DMS53 (cell line): Measurements from ENCODE around the gene SPC24.
"Not testable (repeated sequence)": the region's sequence is repeated elsewhere in the genome, so short reads cannot be mapped to it uniquely, and the experiment has no call there.

Source experiments
- DNase-seq: peaks from one replicate; lab custom pipeline; 2025; lab: John Stamatoyannopoulos, UW

Gene SPC24

GRCh38 chr19:11164879-11165406 is 9.4 kb upstream of the SPC24 start:
- no peak for DNase-seq

GRCh38 chr19:11164296-11164695 is 8.7 kb upstream of the SPC24 start:
- no peak for DNase-seq

- DNase-seq = not testable (repeated sequence)
Observed at GRCh38 chr19:11160440-11160768, 4.8 kb upstream of the SPC24 start.

- no peak for DNase-seq
Observed at GRCh38 chr19:11159598-11160439, 4.2 kb upstream of the SPC24 start.

- no peak for DNase-seq
Observed at GRCh38 chr19:11154683-11155047, 917 bp downstream of the SPC24 start.

GRCh38 chr19:11152318-11153062 is 3.1 kb downstream of the SPC24 start:
- DNase-seq = no peak

- DNase-seq = no peak
Observed at GRCh38 chr19:11151181-11151580, 4.4 kb downstream of the SPC24 start.

GRCh38 chr19:11148001-11148400 is 7.6 kb downstream of the SPC24 start:
- DNase-seq = no peak

GRCh38 chr19:11145536-11145924 is 10.1 kb downstream of the SPC24 start:
- DNase-seq = no peak

- DNase-seq = peak; percentile 92
Observed at GRCh38 chr19:11142528-11143171, 12.9 kb downstream of the SPC24 start.

GRCh38 chr19:11141937-11142527 is 13.6 kb downstream of the SPC24 start:
- DNase-seq = peak; percentile 50

- DNase-seq = no peak
Observed at GRCh38 chr19:11140896-11141295, 14.7 kb downstream of the SPC24 start.

GRCh38 chr19:11140023-11140538 is 15.5 kb downstream of the SPC24 start:
- peak; percentile 27 for DNase-seq

GRCh38 chr19:11138601-11139300 is 16.8 kb downstream of the SPC24 start:
- peak; percentile 87 for DNase-seq

- DNase-seq = peak; percentile 83
Observed at GRCh38 chr19:11137542-11138384, 17.8 kb downstream of the SPC24 start.

- DNase-seq = no peak
Observed at GRCh38 chr19:11136400-11137101, 19.0 kb downstream of the SPC24 start.

- DNase-seq = peak; percentile 68
Observed at GRCh38 chr19:11131471-11131870, 24.1 kb downstream of the SPC24 start.

GRCh38 chr19:11130824-11131455 is 24.6 kb downstream of the SPC24 start:
- peak; percentile 94 for DNase-seq

- no peak for DNase-seq
Observed at GRCh38 chr19:11127905-11128304, 27.7 kb downstream of the SPC24 start.
